ENCODE measurements around the gene SLC12A5. TPM values are rescaled to one million over a fixed set of nuclear protein-coding genes. Genes with fewer than 3 reads are reported as not detected.
A peak's percentile ranks its signal among the peaks of the same experiment; 100 is the strongest.
"Not testable (repeated sequence)": the region's sequence is repeated elsewhere in the genome, so short reads cannot be mapped to it uniquely, and the experiment has no call there.

The SLC12A5 gene
- total RNA-seq, 4 donors from 2014 or later, result 0.99 to 1.2 TPM; not detected in 2

DNA sequence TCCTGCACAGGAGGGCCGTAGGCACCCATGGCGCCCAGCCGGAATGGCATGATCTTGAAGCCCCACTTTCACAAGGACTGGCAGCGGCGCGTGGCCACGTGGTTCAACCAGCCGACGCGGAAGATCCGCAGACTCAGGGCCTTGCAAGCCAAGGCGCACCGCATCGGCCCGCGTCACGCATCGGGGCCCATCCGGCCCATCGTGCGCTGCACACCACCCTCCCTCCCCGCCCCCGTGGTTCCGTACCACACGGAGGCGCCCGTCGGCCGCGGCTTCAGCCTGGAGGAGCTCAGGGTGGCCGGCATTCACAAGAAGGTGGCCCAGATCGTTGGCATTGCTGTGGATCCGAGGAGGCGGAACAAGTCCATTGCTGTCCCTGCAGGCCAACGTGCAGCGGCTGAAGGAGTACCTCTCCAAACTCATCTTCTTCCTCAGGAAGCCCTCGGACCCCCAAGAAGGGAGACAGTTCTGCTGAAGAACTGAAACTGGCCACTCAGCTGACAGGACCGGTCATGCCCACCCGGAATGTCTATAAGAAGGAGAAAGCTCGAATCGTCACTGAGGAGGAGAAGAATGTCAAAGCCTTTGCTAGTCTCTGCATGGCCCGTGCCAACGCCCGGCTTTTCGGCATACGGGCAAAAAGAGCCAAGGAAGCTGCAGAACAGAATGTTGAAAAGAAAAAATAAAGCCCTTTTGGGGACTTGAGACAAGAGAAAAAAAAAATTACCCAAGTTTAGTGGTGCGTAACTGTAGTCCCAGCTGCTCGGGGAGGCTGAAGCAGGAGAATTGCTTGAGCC lies 70.7 kb downstream of the SLC12A5 start:
- DNase-seq (ENCODE audit: extremely low spot score), result no peak
- peaks cover 0 to 10% (median 5%) of the 10 kb centered on the region in 4 donors for H3K4me1 ChIP-seq
- H3K36me3 ChIP-seq, result no peaks in the 10 kb centered on the region
- no peak for TF ChIP-seq EP300 (IDR thresholded peaks at IDR 0.05)
- TF ChIP-seq, protein P1, sequence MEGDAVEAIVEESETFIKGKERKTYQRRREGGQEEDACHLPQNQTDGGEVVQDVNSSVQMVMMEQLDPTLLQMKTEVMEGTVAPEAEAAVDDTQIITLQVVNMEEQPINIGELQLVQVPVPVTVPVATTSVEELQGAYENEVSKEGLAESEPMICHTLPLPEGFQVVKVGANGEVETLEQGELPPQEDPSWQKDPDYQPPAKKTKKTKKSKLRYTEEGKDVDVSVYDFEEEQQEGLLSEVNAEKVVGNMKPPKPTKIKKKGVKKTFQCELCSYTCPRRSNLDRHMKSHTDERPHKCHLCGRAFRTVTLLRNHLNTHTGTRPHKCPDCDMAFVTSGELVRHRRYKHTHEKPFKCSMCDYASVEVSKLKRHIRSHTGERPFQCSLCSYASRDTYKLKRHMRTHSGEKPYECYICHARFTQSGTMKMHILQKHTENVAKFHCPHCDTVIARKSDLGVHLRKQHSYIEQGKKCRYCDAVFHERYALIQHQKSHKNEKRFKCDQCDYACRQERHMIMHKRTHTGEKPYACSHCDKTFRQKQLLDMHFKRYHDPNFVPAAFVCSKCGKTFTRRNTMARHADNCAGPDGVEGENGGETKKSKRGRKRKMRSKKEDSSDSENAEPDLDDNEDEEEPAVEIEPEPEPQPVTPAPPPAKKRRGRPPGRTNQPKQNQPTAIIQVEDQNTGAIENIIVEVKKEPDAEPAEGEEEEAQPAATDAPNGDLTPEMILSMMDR (IDR thresholded peaks at IDR 0.05), result peak in 1 of 3 experiments; percentile 9
- H3K9me3 ChIP-seq, result no peaks in the 10 kb centered on the region
- 43% methylated on average over 27 of the region's 48 CpGs for WGBS
- no peak overlapping the region for H3K4me3 ChIP-seq
- intact Hi-C loops (cut with DNase I), result no loop called here
- no peak overlapping the region for H3K27ac ChIP-seq (replicated peaks in 1 of 4)
- peaks cover 0 to 58% (median 11%) of the 10 kb centered on the region in 4 donors for H3K27me3 ChIP-seq

DNA sequence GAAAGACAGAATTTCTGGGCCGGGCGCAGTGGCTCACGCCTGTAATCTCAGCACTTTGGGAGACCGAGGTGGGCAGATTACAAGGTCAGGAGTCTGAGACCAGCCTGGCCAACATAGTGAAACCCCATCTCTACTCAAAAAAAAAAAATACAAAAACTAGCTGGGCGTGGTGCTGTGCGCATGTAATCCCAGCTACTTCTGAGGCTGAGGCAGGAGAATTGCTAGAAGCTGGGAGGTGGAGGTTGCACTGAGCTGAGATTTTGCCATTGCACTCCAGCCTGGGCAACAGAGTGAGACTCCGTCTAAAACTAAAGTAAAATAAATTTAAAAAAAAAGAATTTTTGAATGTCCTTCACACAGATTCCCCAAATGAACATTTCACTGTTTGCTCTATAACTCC lies 71.4 kb downstream of the SLC12A5 start:
- H3K4me3 ChIP-seq; H3K36me3 ChIP-seq; H3K27ac ChIP-seq (replicated peaks in 1 of 4); H3K4me1 ChIP-seq; intact Hi-C loops (cut with DNase I); DNase-seq (ENCODE audit: extremely low spot score); H3K9me3 ChIP-seq: not testable (repeated sequence)
- peaks cover 0 to 66% (median 11%) of the 10 kb centered on the region in 4 donors for H3K27me3 ChIP-seq
- WGBS, result 82% methylated on average over 7 of the region's 7 CpGs

GRCh38 chr20:46100988-46101387 lies 72.0 kb downstream of the SLC12A5 start:
- 78% methylated on average over 5 of the region's 5 CpGs for WGBS
- intact Hi-C loops (cut with DNase I), result no loop called here
- DNase-seq (ENCODE audit: extremely low spot score), result no peak
- Histone ChIP-seq H3K36me3 (no peaks in the 10 kb centered on the region), H3K4me3 (no peak overlapping the region), H3K9me3 (no peaks in the 10 kb centered on the region), H3K27ac (replicated peaks in 1 of 4) (no peak overlapping the region), H3K27me3 (peaks cover 0 to 70% (median 14%) of the 10 kb centered on the region in 4 donors), H3K4me1 (peaks cover 0 to 10% (median 5%) of the 10 kb centered on the region in 4 donors)
- TF ChIP-seq POLR2AphosphoS5 (IDR thresholded peaks at IDR 0.05), result no peak
- TF ChIP-seq EP300 (IDR thresholded peaks at IDR 0.05), result no peak
- no peak for TF ChIP-seq POLR2A (IDR thresholded peaks at IDR 0.05; ENCODE audit: low read depth)
- TF ChIP-seq, protein P1 (IDR thresholded peaks at IDR 0.05), result no peak

- H3K4me1 ChIP-seq, result peaks cover 0 to 10% (median 5%) of the 10 kb centered on the region in 4 donors
- H3K9me3 ChIP-seq, result no peaks in the 10 kb centered on the region
- intact Hi-C loops (cut with DNase I), result no loop called here
- DNase-seq (ENCODE audit: extremely low spot score), result no peak
- peaks cover 0 to 73% (median 14%) of the 10 kb centered on the region in 4 donors for H3K27me3 ChIP-seq
- 80% methylated on average over 3 of the region's 3 CpGs for WGBS
- no peaks in the 10 kb centered on the region for H3K36me3 ChIP-seq
- H3K4me3 ChIP-seq, result no peak overlapping the region
- TF ChIP-seq, protein P1 (IDR thresholded peaks at IDR 0.05), result no peak
- TF ChIP-seq POLR2AphosphoS5 (IDR thresholded peaks at IDR 0.05) (no peak), EP300 (IDR thresholded peaks at IDR 0.05) (no peak), POLR2A (IDR thresholded peaks at IDR 0.05; ENCODE audit: low read depth) (no peak)
- no peak overlapping the region for H3K27ac ChIP-seq (replicated peaks in 1 of 4)
These were observed 72.9 kb downstream of the SLC12A5 start for GRCh38 chr20:46101957-46102356.

DNA sequence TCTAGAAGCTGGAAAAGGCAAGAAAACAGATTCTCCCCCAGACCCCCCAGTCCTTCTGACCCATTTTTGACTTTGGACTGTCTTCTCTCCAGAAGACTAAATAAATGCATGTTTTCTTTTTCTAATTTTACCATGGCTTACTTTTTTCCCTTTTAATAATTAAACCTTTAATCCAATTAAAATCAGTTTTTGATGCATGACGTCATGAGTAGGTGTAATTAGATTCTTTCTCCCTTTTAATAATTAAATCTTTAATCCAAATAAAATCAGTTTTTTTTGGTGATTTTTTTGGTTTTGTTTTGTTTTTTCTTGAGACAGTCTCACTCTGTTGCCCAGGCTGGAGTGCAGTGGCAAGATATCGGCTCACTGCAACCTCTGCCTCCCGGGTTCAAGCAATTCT lies 73.9 kb downstream of the SLC12A5 start:
- DNase-seq (ENCODE audit: extremely low spot score), result no peak
- Histone ChIP-seq H3K36me3 (no peaks in the 10 kb centered on the region), H3K27ac (replicated peaks in 1 of 4) (no peak overlapping the region), H3K4me1 (peaks cover 0 to 10% (median 5%) of the 10 kb centered on the region in 4 donors), H3K4me3 (no peak overlapping the region), H3K9me3 (no peaks in the 10 kb centered on the region), H3K27me3 (peaks cover 0 to 74% (median 14%) of the 10 kb centered on the region in 4 donors)
- intact Hi-C loops (cut with DNase I), result no loop called here
- TF ChIP-seq, protein P1 (IDR thresholded peaks at IDR 0.05), result no peak
- TF ChIP-seq POLR2A (IDR thresholded peaks at IDR 0.05; ENCODE audit: low read depth) (no peak), POLR2AphosphoS5 (IDR thresholded peaks at IDR 0.05) (no peak), EP300 (IDR thresholded peaks at IDR 0.05) (no peak)
- 77% methylated on average over 3 of the region's 3 CpGs for WGBS

Data from esophagus muscularis mucosa (tissue), 4 donors.